DMS79 treated with DMSO at 0.1 percent for 48 hours (cell line): Measurements from ENCODE around the gene CDH11.

Experiments used
- DNase-seq: peaks from one replicate; lab custom pipeline; 2025; lab: John Stamatoyannopoulos, UW

Gene CDH11, protein sequence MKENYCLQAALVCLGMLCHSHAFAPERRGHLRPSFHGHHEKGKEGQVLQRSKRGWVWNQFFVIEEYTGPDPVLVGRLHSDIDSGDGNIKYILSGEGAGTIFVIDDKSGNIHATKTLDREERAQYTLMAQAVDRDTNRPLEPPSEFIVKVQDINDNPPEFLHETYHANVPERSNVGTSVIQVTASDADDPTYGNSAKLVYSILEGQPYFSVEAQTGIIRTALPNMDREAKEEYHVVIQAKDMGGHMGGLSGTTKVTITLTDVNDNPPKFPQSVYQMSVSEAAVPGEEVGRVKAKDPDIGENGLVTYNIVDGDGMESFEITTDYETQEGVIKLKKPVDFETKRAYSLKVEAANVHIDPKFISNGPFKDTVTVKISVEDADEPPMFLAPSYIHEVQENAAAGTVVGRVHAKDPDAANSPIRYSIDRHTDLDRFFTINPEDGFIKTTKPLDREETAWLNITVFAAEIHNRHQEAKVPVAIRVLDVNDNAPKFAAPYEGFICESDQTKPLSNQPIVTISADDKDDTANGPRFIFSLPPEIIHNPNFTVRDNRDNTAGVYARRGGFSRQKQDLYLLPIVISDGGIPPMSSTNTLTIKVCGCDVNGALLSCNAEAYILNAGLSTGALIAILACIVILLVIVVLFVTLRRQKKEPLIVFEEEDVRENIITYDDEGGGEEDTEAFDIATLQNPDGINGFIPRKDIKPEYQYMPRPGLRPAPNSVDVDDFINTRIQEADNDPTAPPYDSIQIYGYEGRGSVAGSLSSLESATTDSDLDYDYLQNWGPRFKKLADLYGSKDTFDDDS

DNA sequence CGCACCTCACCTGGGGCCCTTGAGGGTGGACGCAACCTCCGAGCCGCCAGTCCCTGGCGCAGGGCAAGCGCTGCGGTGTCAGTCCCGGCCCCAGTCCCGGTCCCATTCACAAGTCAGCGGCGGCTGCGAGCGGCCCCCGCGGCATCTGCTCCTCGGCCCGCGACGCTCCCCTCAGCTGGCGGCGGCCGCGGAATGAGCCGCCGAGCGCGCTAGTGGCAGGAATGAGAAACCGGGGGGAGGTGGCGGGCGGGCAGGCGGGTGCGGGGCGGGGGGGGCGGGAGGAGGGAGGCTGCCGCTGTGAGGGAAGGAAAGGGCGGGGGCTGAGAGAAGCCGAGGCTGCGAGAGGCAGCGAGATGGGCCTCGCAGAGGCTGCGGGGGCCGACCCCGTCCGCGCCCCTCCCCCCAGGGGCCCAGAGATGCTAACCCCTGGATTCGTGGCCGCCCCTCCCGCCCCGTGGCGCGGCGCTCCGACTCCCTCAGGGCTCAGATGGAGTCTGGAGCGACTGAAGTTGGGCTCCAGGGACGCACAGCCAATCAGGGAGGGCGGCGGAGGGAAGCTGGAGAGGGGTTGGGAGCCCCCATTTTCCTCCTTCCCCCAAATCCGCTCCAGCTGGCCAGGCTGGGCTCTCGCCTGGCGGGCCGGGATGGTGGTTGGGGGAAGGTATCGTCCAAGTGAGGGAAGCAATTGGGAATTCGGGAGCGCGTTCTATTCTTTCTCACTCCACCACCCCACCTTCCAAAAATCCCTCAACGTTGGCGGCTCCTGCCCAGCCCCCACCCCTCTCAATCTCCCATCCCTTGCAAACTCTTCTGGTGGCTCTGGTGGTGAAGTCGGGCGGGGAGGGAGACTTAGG, at the start of gene CDH11:
Gene CDH11, minus strand, starts transcription at position 194 of the 854 bp plus-strand sequence. CDS start 117,194 bp downstream, outside the sequence.
- no peak for DNase-seq

DNA sequence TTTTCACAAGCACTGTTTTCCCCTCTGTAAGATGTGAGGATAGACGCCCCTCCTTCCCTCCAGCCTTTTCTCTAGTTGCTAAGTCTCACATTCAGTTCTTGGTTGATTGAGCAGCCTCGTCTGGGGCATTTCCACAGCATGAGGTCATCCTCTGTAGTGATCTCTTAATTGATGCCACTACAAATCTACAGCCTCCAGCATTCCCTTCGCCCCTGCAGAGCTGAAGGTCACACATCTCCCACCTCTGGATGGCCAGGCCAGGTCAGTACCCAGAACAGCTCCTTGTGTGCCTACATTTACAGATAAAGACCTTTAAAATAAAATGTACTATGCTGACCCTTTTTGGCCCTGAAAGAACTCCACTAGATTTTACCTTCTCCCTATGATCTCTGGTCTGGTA, 32.5 kb upstream of the CDH11 start:
- no peak for DNase-seq

DNA sequence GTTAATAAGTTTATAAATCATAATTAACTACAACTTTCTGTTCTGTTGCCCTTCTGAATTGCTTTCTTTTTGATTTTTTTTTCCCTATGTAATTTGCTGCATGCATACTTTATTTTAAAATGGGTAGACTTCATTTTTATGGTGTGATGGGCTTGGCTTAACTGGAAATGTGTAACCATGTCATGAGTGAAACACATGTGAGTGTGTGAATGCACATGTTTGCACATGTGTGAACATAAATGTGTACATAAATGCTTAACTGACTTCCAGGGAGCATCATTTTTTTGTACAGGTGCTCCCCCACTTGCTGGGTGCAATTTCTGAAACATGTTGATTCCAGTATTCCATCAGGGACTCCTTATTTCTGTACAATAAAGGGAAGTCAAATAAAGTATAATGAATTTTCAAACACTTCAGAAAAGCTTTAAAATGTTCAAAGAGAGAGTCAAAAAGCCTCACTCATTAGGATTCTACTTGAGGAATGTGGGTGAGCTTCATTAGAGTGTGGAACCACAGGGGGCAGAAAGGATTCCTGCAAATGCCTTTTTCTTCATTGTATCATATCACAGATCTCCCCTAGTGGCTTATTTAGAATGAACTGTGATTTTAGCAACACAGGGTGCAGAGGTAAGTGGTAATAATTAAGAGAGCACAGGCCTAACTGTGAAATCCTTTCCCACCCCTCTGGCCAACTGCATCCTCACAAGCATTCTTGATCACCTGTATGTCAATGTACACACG, 31.7 kb upstream of the CDH11 start:
- DNase-seq, result no peak

DNA sequence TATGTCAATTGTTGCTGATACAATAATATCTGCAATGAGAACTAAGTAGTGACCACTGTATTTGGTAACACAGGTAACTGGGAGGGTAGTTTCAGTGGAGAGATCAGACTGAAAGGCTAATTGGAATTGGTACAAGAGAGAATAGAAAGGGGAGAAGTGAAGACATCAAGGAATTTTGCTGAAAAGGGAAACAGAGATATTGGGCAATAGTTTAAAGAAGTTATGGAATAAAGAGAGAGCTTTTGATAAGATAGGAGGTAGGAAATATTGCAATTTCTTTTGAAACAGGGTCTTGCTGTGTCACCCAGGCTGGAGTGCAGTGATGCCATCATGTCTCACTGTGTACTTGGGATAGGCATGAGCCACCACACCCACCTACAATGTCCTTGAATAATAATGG, 26.9 kb upstream of the CDH11 start:
- DNase-seq, result no peak

DNA sequence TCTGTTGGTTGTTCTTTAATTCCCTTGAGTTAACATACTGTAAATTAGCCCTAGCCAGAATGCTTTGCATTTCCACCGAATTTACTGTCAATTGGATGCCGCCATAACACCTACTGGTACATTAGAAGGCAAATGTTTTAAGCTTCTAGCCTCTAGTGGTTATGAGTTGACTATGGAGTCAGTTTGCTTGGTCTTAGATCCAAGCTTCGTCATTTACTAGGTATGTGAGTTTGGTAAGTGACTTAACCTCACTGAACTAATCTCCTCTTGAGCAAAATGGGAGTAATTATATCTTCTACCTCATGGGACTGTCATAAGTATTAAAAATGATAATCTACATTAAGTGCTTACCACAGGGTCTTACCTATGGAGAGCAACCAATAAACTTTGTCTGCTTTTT, 20.4 kb upstream of the CDH11 start:
- no peak for DNase-seq

DNA sequence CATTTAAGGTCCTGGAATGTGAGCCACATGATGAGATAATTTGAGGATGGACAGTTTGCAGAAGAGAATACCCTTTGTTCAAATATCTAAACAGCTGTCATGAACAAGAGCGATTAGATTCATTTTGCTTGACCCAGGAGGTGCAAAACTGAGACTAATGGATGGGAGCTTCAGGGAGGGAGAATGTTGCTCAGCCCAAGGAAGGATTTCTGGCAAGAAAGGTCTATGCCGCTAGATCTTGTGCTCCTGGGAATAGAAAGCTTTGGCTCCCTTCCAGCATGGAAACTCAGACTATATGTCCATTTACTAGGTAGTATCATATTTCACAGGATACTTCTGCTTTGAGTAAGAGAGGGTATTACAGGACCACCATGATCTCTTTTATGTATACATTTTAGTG, 14.8 kb upstream of the CDH11 start:
- no peak for DNase-seq

DNA sequence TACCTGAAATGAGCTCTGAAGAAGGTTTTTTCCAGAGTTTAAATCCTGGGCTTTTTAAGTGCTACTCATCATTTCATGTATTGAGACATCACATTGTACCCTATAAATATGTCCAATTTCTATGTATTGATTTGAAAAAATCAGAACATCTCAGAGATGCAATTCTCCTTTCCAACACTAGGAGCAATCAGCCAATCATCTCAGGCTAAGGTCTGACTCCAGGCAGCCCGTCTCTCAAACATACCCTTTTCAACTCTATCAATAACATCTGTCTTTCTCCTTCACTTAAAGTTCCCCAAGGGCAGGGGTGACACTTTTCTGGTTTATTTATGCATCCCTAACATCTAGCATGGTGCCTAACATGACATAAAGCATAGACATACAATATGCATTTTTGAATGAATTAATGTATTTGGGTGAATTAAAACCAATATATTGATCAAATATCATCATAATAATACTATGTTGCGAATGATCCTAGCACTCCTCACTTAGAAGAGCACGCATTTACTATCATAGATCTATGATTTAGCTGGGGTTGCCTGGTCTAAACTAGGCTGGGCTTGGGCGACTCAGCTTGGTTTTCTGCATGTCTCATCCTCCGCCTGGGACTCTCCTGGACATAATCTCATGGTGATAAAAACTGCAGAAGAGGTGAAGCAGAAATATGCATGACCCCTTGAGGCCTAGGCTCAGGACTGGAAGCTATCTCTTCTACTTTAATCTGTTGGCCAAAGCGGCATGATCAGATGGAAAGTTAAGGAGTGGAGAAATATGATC, 5.2 kb upstream of the CDH11 start:
- no peak for DNase-seq

DNA sequence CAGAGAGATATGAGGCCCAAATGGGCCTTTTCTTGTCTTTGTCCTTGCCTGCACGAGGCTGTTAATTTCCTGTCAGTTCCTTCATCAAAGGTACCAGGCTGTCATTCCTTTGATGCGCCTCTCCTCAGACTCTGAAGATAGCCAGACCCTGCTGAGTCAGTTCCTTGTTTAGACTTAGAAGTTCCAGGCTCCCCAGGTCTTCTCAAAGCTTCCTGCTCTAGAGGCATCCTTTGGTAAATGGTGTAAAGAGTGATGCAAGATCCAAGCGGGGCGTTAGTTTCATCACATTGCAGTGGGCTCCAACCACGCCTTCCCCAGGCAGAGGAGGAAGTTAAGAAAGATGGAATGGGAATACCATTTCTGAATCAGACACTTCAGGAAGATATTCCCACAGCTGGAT, 4.0 kb upstream of the CDH11 start:
- DNase-seq, result no peak

DNA sequence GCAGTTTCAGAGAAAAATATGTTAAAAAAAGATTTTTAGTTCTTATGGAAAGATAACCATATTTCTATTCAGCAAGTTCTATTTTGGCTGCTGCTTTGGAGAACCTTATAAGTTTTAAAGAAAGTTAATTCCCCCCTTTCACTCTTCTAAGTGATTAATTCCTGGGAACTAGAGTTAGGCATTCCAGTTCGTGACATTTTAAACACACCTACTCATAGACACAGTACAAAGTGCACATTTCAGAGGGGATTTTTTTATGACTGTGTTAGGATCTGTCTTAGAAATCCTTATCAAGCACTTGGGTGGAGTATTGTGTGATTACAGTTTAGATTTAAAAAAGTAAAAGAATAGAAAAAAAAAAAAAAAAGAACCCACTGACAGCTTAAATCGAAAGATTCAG, 3.5 kb upstream of the CDH11 start:
- no peak for DNase-seq

DNA sequence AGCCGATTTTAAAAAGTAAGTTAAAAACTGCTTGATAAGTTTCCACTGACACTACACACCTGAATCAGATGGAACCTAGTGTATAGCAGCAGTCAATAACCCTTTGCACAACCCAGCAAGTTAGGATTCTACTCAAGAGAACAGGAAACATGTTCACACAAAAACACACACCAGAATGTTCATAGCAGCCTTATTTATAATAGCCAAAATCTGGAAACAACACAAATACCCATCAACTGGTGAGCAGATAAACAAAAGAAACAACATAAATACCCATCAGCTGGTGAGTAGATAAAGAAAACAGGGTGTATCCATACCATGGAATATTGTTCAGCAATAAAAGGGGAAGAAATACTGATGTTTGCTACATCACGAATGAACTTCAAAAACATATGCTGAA, 2.7 kb upstream of the CDH11 start:
- DNase-seq, result no peak

DNA sequence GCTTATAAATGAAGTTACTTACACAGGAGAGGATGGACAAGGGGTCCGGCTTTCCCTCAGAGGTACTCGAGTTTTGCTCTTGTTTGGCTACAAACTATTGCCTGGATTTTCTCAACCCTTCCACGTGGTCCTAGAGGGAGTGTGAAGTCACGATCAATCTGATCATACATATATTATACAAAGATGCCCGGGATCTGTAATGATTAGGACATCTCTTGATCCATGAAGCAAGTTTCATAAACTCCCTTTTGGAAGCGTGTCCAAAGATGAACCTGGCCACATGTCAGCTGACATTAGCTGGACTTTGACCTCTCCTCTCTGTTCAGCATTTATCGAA, 2.3 kb upstream of the CDH11 start:
- no peak for DNase-seq

DNA sequence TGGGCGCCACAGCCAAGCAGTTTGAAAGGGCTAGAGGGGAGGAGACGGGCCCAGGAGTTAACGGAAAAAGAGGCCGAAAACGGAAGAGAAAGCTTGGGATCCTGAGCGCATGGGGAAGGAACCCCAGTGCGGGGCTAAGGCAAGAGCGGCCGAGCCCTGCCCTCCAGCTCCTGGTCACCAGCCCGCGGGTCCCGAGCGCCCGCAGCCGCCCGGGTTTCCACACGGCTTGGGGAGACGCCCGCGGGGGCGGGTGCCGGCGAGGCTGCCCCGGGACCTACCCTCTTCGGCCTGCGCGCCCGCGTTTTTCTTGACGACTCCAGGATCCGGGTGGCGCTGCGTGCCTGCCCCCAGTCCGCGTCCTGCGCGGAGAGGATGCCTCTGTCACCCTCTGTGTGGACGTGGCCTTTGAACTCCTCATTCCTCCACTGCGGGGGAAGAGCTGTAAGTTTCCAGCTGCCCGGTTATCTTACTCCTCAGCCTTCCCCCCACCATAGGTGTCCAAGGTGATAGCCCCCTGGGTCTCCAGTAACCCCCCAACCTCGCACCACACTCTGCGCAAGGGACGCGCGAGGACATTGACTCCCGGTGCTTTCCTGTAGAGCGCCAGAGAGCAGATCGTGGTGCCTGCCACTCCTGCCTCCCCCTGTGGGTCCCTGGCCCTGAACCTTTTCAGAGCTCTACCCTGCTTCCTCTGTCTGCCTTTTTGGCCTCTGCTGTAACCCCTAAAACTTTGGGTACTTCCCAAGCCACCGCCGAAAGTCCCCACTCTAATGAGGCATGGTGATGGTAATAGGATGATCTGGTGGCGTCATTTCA, 1.7 kb upstream of the CDH11 start:
- no peak for DNase-seq

DNA sequence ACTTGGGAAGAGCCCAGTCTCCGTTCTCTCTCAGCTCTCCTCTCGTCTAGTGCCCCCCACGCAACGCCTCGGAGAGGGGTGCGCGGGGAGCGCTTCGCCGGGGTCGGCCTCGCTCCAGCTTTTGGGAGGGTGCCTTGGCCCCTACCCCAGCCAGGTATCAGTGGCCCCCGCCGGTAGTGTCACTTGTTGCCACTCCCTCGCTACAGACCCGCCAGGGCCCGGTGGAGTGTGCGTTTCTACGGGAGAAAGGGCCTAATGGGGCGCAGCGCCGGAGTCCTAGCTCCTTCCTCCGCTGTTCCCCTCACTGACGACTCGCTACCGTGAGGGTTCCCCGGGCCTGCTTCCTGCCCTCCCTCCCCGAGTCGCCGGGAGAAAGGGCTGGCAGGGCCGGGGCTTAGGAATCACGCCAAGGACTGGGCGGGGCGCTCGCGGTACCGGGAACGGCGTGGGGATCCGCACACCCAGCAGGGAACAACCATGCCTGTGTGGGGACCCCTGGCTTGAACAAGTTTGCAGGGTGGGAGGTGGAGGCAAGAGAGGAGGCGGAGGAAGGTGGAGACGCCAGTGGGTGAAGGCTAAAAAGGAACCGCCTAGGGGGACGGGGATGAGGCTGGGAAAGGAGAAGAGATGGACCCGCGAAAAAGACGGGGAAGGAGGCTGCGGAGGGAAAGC, 997 bp upstream of the CDH11 start:
- DNase-seq, result no peak

DNA sequence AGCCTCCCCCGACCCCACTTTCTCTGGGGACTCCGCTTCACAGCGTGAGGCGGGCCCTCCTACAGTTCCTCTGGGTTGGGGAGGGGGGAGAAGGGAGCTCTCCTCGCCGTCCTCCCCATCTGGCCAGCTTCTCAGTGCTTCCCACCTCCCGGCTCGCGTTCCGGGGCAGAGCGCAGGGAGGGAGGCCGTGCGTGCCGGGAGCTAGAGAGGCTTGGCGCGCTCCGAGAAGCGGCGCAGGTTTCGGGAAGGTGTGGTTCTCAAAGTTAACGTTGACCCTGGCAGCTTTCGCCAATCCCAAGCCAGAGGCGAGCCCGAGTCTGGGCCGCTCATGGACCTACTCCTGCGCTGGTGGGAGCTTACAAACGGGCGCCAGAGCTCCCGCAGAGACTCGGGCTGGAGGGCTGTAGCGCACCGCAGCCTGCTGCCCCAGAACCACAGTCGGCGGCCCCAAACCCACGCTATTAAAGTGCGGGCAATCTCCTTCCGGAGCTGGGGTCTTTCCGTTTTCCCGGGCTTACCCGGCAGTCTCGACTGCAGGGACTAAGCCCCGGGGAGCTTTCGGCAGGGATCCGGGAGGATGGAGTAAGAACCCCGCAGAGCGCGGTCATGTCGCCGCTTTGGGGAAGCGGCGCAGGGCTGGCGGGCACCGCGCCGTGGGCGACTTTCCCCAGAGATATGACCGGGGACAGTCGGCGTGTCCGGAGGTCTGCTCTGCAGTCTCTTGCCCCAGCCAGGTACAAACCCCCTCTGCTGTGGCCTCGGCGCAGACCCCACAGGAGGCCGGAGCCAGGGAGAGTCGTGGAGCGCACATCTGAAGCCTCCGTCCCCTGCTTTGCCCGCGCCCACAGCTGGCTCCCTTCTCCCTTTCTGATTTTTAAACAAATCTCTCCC, 787 bp downstream of the CDH11 start:
- DNase-seq, result no peak

DNA sequence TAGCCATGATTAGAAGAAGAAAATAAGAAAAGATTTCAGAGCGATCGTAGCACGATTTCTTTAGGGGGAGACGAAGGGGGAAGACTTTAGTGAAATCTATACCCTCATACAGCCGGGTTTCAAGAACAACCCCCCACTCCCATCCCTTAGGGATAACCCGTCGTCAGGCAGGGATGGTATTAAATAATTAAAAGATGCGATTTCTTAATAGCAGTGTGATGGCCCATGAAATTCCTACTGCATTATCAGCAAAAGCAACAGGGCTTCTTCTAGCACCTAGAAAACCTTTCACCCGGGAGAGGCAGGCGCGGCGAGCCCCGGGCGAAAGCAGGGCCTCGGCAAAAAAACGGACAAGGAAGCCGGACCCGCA, 1.4 kb downstream of the CDH11 start:
- no peak for DNase-seq

DNA sequence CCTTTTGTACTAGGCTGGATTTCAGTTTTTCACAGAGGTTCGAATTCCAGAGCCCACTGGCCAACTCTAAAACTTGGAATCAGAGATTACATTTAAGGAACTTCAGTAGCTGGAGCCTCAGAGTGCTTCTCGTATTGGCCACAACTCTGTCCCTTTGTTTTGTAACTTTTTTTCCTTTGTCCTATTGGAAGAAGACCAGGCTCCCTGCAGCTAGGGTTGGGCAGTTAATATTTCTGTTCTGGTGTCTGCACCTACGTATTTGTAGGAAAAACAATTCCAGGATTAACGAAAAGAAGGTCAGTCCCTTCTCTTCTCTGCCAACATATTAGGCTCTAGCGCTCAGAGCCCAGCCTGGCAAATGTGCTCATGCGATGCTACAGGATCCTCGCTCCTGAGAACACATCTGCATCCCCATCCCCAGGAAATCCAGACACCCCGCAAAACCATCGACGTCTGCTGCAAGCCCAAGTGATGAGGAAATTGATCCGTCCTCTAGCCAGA, 1.9 kb downstream of the CDH11 start:
- DNase-seq, result no peak

DNA sequence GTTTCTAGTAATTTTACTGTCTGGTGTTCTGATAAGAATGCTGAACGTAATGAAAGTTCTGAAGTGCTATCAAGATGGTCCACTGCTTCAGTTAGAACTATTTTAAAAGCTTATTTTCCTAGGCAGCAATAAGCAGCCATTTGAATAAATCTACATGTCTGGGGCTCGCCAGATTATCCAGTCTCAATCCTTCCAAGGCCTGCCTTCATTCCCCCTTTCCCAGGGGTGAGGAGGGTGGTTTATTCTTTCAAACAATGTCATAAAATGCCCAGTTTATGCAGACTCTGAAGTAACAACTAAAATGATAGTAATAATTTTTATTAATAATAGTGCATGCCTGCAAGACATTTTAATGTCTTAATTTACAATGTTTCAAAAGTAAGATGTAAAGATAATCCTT, 2.4 kb downstream of the CDH11 start:
- DNase-seq, result no peak

DNA sequence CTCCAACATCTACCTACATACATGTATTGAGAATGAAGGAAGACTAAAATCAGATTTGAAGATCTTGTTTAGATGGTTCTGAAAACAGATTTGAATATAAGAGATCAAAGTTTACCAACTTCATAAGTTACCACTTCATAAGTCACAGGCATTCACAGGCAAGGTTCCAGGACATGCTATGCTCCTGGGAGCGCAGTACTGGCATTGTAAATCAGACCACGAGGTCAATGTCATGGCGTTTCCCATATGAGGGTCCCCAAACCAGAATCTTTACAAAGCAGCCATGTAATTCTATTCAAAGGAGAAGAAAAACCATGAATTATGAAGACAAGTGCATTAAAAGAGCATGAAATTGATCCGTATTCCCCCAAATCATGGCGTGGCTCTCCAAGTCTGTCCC, 3.0 kb downstream of the CDH11 start:
- DNase-seq, result no peak
